Ammon's horn (tissue), 1 donor: ENCODE measurements around the gene SMCP.

Experiments
- DNase-seq: peaks from one replicate; pipeline ENCODE4 v3.0.0-alpha.2; 2016; ENCODE audit warnings: low spot score

SMCP gene, protein sequence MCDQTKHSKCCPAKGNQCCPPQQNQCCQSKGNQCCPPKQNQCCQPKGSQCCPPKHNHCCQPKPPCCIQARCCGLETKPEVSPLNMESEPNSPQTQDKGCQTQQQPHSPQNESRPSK

DNA sequence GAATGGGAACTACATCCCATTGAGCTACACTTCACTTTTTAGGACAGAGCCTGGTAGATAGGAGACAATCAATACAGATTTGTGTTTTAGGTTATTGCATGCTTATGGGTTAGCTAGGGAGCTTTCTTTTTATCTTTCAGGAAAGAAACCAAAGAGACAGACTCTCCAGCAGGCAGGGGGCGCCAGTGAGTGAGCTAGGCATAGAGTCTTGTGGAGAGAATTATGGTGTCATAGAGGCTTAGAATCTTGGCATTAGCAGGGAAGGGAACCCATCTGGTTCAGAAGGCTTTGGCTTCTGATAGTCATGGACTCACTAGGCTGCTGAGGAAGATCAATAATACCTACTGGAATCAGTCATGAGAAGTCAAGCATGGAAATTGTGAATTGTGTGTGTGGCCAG is at the start of gene SMCP:
Gene SMCP, plus strand, starts transcription at position 281 of the 400 bp plus-strand sequence. CDS start 6,101 bp downstream, outside the sequence.
- no peak for DNase-seq

DNA sequence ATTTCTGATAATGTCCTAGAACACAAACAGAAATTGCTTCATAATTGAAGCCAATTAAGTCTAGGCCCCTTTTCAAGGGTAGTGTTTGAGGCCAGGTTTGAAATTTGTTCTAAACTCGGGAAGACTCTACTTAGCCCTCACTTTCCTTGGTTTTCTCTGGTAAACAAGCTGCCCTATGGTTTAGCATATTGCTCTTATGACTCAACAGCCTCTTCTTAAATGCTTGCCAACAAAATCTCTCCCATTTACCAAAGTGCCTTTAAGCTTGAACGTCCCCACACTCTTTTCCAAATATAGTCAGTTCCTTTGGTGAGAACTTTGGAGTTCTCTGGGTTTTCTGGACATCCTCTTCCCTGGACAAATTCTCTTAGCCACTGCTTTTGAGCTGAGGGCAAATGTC is 41.3 kb upstream of the SMCP start:
- DNase-seq: peak; percentile 6

DNA sequence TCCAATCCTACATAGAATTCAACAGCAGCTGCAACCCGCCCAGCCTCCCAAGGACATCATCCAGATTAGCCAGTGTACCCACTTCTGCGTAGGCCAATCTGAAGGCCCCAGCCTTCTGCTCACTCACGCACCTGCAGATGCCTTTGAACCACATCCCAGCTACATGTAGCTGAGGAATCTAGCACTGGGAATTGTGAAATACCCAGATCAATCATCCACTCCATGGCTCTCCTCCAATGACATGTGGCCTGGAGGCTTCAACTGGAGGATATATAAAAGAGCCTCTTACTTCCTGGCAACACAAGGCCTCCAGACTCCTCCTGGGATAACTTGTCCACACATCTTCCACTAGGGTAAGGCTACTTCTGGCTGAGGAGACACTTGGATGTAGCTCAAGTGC is 35.6 kb upstream of the SMCP start, which contains the start of gene LCE6A:
Gene LCE6A, plus strand, starts transcription at position 301 of the 400 bp plus-strand sequence. CDS start 665 bp downstream, outside the sequence.
- DNase-seq: no peak

DNA sequence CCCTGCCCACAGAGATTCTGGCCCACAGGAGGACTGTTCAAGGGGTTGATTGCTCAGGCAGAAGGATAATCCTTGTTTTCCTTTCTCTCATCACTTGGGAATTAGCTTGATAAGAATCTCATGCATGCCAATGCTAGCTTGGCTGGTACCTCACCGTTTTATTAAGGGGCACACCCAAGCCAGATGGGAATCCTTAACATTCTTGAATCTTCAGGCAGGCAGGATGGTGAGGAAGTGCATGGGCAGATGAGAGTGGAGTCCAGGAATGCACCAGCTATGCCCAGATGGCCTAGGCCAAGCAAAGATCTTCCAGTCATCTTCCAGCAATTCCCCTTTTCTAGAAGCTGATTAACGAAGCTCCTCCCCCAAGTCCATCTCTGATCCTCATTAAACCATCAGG is 22.5 kb upstream of the SMCP start:
- DNase-seq: no peak

DNA sequence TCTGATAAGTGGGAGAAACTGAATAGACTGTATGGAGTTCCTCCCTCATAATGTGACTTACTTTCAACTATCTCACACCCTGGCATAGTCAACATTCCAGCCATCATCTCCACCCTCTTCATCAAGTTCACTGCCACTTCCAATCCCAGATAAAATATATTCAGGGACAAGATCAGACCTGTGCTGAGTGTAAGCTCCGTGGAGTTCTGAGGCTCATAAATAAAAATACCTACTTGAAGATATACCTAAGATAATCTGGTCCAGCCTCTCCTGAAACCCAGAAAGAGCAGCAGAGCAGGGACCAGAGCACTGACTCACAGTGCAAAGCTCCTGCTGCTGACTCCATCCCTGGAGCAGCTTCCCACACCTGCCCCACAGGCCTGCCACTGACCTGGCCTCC is 20.1 kb upstream of the SMCP start:
- no peak for DNase-seq

DNA sequence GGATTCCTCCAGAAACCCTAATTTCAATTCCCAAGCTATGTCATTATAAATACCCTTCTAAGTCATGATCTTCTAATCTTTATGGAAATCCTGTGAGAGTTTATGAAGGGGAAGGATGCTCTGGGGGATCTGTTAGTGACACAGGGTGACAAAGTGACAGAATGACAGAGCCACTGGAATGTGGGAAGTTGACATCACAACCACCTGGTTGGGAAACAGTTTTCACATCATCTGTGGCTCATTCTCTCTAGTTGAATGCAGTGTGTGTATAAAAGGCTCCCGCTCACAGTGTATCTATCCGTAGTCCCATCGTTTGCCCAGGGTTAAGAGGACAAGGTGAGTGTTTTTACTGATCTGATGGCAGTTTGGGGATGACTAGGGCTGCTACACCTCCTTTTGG is 18.4 kb upstream of the SMCP start, which contains the start of gene LCE7A:
Gene LCE7A, plus strand, starts transcription at position 301 of the 400 bp plus-strand sequence. CDS start 702 bp downstream, outside the sequence.
- no peak for DNase-seq

DNA sequence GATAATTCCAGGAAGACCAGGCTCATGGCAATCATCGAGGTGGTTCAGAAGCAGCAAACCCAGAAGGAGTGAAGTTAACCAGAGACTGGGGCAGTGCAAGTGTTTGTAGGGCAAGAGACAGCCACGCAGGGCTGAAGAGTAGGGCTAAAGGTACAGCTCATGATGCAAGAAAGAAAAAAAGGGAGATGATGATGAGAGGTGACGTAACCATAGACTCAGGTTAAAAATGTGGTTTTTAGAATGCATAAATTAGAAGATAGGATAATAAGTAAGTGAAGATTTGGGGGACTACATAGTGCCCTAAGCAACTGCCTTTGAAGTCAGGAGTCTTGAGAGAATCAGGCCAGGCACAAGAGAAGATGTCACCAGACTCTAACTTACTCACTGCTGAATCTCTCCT is 18.0 kb upstream of the SMCP start:
- DNase-seq: no peak

DNA sequence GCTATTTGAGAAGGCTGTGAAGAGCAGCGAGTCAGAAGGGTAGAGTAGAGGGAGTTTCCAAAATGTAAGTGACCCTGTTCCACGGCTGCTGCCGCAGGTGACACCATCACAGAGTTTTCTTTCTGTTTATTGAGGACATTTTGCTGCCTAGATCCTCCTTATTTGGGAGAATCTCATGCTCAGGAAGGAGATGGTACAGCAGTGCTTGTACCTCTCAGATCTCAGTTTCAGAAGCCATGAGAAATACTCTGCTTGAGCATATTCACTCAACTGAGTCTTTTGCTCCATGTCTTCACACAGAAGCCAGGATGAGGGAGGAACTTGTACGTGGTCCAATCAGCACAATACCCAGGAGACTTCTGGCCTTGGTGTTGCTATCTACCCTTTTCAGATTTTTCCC is 16.7 kb upstream of the SMCP start:
- no peak for DNase-seq

DNA sequence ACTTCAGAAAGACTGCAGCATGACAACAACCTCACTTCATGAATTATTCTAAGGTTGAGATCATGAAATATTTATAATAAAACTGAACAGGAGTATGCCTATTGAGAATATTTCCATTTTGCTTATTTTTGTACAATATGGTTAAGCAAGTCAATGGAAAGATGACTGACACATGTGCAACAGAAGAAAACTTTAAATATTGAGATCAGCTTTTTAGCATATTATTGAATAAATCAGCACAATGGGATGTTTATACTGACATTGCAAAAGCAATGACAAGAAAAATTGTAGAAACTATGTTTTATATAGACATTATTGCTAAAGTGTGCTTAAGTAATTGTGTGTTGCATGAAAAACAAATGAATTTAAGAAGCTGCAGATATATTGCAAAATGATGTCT is 13.7 kb upstream of the SMCP start:
- no peak for DNase-seq

DNA sequence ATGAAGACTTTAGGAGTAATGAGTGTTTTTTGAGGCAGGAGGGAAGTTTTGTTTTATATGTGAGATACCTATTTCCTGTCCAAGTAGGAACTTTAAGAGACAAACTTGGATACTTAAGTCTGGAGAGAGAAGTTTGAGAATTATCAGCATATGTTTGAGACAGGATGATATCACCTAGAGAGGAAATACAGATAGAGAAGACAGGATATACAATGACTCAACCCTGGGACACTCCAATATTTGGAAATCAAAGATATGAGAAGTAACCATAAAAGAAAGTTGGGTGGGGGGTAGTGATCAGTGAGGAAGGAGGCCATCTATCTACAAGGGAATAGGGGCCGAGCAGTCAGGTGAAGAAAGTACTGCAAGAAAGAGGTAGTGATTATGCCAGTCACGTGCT is 11.8 kb upstream of the SMCP start:
- DNase-seq: no peak

DNA sequence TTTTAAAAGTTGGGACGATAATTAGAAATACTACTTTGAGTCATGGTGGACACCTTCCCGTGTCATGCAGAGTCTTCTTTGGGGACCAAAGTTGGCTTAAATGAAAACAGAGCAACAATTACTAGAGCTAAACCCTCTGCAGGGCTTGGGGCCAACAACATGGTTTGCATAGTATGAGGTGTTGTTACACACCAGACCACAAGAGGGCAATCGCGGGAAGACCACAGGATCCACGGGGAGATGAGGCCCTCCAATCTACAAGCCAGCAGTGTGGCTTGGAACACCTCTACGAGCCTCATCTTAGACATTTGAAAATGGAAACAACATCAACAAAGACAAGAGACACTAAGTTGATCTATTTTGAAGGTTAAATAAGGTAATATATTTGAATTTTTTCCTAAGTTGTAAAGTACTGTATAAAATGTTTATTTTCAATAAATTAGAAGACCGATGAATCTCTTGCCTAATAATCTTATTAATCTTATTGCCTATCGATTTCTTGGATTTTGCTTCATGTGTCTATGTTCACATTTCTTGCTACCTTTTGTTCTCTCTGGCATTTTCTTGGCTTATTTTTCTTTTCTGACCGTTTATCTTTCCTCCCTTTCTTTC is 8.2 kb upstream of the SMCP start:
- DNase-seq: peak; percentile 81

DNA sequence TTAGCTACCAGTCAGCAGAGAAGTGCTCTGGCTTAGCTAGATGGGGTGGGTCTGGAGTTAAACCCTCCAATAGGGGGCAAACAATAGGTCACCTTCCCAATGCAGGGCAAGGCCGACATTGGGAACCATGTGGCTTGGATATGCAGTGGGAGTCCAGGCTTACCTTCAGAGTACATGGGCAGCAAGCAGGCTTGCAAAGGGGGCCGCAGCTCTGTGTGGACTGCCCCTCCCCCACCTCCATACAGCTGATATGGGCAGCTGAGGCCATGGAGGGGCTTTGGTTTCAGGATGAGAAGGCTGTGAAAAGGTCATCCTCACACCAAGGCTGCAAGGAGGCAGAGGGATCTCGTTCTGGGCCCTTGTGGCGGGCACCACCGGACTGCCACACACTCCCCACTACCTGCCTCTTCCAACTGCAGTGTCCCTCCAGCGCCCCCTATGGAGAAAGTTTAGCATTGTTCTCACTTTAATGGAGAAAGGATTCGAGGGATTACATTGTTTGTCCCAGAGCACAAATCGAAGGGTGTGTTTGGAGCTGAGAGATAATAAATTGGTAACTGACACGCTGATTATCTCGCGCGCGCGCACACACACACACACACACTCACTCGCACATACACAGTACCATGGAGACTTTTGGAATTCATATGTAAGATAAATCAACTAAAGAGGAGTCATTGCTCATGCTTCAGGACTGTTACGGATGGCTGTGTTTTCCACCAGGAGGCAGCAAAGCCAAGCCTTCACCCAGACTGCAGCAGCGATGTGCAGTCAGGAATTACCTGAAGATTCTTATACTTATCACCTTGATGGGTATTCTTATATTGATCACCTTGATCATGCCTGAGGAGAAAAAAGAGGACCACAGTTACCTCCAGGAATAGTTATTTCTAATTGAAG is 7.0 kb upstream of the SMCP start:
- DNase-seq: peak; percentile 24

DNA sequence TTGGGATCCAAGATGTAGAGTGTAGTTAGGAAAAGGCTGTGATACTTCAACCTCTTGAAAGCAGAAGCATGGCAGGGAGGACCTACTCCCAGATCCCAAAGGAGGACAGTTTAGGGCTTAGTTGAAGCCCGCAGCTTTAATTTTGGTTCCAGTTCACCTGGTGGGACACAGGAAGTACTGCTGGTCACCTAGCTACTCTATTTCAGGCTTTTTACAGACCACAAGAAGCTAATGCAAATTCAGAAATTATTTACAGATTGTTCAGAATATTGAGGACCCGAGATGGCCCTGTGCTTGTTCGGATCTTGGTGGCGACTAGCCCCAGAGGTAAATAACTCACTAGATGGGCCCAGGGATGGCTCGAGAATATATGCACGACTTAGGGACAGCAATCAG is 6.4 kb upstream of the SMCP start:
- no peak for DNase-seq

DNA sequence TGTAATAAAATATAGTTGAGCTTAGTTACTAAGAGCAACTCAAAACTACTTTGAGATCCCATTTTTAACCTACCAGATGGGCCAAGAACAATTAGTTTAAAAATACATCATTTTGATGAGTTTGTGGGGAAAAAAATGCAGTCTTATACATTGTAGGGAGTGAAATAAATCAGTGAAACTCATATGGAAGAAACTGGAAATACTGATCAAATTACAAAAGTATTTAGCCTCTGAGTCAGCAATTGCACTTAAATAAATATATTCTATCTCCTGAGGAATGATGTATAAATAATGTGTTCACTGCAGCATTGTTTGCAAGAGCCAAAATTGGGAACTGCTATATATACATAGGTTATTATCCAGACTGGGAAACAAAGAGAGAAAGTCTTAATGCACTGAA is 4.6 kb upstream of the SMCP start:
- no peak for DNase-seq

DNA sequence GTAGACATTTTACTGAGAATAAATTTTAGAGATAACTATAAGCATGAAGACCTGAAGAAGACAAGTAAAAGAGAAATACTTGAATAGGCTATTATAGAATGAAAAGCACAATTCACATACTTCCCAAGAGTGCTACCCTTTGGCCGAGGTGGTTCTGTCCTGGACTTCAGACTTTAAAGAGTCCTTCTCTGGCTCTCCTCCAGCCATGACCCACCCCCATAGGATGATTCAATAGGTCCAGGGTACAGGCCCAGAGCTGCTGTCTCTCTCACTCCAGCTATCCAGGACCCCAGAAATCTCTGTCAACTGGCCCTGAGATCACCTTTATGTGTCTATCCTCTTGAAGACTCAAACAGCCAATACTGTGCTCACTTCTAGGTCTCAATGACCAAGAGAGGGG is 1.3 kb upstream of the SMCP start:
- no peak for DNase-seq

DNA sequence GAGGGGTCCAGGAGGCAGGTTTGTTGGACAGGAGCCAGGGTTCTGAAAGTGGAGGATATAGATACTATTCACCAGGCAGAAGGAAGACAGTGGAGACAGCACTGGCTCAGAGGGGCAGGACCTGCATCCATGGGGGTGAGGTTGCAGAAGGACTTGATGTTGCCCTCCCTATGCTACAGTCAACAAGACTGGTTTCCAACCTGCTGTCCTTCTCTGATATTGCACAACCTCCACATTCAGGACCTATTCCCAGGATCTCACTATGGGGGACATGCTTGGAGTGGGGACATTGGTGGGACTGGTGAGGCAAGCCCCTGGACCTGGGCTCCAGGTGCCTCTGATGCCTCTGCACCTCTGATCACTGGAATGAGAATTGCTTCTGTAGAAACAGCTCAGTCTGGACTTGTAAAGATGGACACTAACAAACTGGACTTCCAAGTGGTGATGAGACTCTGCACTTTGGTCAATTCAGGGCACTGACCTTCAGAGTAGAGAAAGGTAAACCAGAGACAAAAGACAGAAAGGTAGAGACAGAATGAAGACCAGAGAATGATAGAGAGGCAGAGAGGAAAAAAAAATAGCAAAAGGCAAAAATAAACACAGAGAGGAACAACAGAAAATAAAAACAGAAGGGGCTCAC is 1.6 kb downstream of the SMCP start:
- DNase-seq: no peak

DNA sequence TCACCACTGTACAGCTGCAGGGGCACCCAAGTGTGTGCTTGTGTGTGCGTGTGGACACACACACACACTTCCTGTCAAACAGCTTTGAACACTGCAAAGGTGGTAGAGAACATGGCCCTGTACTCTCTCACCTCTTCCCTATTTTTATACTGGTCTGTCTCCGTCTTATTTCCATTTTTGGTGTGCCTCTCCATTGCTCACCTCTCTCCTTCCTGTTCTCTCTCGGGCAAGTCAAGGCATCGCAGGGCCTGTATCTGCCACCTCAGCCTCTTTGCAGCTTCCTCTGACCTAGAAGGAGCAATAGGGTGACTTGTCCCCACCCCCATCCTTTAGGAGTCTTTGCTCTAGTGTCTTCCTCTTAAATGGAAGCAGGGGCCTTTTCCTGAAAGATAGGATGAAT is 2.2 kb downstream of the SMCP start:
- no peak for DNase-seq

DNA sequence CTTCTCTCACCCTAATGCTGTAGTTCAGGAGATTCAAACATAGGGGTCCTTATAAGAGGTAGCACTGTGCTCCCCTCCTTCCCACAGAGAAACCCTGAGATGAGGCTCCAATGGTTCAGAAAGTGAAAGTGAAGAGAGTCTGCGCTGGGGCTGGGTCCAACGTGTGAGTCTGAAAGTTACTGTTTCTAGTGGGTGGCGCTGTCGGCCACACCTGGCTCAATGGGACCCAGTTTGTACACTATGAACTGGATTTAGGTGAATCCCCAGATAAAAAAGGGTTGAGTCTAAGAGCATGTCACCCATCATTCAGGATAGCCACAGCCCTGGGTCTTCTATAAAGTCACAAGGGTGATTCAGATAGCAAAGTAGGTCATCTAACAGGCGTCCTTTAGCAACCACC is 2.8 kb downstream of the SMCP start:
- DNase-seq: no peak

DNA sequence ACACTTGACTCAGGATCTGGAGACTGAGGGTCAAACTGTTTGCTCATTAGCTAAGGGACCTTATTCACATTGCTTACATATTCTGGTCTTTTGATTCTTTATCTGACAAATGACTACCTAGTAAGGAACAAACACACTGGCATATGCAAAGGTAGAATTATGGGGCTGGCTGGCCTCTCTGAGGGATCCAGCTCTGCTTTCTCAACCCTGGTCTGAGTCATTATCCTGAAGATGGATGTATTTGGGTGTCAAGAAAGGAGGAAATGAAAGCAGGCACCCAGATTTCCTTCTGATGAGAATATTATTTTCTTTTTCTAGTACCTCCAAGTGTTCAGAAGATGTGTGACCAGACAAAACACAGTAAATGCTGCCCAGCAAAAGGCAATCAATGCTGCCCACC is 6.0 kb downstream of the SMCP start:
- DNase-seq: no peak

DNA sequence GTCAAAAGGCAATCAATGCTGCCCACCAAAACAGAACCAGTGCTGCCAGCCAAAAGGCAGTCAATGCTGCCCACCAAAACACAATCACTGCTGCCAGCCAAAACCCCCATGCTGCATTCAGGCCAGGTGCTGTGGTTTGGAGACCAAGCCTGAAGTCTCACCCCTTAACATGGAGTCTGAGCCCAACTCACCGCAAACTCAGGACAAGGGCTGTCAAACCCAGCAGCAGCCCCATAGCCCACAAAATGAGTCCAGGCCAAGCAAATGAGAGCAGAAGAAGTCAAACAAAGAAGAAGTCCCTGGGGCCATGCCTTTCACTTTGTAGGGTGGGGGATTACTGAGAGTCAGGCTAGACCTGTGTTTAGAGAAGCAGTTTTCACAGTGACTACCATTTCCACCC is 6.4 kb downstream of the SMCP start:
- DNase-seq: no peak

DNA sequence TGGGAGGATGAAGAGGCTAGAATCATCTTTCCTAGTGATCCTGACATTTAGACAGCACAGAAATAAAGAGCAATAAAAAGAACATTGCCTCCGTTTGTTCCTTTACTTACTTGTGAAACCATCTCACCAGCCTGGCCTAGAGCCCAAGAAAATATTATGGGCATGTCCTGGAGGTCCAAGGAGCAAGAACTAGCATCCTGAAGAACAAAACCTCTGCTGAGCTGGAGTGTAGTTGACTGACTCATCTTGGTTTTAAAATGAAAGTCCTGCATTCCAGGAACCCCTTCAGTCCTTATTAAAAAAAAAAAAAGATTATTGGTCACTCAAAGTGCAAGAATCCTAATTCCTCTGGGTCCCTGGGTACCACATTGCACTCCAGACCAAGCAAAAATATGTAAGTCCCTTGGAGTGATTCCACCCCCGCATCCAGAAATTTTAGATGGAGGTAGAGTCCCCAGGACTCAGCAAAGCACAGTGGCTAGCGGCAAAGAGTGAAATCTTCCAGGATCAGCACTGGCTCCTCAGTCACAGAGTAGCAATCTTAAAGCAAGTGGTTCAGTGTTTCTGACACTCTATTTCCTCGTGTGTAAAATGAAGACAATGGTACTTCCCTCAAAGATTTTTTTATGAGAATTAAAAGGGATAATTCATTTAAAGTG is 7.0 kb downstream of the SMCP start:
- DNase-seq: no peak

DNA sequence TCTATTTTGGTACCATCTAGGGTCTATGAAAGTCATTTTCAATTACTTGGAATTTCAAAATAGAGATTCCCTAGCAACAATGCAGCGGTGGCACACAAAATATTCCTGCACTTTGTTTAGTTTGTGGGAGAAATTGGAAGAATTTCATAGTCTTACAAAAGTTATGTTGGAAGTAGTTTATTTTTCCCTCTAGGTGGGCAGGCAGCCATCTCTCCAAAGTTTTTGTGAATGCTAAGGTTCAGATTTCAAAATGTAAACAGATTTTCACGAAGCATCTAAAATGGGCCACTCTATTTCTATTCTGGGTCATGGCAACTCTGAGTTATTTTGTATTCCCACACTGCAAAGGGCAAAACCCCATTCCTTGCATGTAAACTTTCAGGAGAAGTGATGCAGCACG is 8.0 kb downstream of the SMCP start:
- no peak for DNase-seq
